Measurements from ENCODE around the gene TSPAN6.
A peak's percentile ranks its signal among the peaks of the same experiment; 100 is the strongest.

TSPAN6 gene, protein sequence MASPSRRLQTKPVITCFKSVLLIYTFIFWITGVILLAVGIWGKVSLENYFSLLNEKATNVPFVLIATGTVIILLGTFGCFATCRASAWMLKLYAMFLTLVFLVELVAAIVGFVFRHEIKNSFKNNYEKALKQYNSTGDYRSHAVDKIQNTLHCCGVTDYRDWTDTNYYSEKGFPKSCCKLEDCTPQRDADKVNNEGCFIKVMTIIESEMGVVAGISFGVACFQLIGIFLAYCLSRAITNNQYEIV

DNA sequence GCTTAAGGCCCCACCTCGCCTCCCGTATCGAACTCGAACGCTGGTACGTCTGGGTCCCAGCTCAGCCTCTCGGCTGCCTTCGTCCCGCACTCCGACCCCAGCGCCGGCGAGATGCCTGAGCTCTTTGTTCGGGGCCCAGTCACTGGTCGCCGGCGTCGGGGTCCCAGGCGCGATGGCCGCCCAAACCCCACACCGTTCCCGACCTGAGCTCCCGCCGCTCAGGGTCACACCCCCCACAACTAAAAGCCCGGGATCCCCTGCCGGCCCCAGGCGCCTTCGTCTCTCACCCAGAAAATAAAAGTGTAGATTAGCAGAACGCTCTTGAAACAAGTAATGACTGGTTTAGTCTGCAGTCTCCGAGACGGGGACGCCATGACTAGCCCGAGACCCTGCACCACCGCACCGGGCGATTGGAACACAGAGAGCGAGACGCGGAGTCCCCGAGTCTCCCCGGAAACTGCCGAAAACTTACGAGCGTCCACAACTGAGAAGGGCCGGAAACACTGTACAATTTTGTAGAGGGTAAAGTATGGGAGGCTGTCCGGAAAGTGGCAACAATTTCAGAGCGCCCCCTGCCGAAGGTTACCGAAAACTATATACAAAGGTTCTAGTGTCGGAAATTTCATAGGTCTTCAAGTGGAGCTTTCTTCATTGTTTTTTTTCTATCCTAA is at the start of gene TSPAN6:
Gene TSPAN6, minus strand, starts transcription at position 486 of the 671 bp plus-strand sequence. Its CDS starts 112 bp downstream, at position 374.
- peak; percentile 12 to 68 (median 54) for DNase-seq

DNA sequence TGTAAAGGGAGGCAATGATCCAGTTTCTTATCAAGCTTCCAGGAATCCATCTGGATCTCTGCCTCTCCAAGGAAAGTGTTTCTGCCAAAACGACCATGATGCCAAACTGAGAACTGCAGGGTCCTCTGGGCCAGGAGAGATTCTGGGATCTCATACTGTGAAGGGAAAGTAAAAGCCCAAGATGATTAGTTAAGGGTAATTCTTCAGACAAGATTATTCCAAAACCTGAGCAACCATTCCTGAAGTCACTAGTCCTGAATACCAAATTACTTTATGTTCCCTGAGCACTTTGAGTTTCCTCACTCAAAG is 49.3 kb upstream of the TSPAN6 start:
- DNase-seq: no peak

DNA sequence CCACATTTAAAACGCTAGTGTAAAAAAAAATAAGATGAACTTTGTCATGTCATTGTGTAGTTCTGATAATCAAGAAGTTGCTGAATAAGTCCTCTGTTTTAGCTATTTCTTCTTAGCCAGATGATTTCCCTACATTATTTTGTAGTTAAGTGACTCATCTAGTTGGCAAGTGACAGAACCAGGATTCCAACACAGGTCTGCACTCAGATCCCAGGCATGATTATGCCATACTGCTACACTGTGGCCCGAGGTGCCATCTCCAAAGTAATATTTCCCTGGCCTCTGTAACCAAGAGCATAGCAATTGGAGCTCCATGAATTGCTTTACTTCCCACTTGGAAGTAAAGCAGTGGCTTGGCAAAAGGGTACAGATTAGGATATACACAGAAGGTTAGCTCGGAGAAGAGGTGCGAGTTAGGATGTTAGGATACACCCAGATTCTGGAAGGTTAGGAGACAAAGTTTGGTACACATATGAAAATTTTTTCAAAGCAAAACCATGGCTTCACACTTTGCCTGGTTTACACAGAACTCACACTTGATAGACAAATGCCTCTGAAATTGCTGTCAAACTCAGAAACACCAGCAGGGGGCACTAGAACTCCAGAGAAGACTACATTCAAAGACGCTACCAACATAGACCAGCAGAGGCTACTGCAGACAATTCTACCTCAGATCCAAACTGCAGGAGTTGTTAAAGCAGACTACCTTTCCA is 48.8 kb upstream of the TSPAN6 start:
- peak; percentile 1 to 24 (median 14) for DNase-seq

DNA sequence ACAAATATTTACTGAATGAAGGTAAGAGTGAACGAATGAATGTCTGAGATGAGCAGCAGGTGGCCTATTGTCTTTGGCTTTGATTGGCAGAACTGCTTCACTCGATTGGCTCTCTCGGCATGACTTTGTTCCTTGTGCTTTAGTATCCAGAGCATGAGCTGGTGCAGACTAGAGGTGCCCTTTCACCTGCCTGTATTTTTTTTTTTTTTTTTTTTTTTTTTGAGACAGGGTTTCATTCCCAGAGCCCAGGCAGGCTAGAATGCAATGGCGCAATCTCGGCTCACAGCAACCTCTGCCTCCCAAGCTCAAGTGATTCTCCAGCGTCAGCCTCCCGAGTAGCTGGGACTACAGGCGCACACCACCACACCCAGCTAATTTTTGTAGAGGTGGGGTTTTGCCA is 46.3 kb upstream of the TSPAN6 start:
- no peak for DNase-seq

DNA sequence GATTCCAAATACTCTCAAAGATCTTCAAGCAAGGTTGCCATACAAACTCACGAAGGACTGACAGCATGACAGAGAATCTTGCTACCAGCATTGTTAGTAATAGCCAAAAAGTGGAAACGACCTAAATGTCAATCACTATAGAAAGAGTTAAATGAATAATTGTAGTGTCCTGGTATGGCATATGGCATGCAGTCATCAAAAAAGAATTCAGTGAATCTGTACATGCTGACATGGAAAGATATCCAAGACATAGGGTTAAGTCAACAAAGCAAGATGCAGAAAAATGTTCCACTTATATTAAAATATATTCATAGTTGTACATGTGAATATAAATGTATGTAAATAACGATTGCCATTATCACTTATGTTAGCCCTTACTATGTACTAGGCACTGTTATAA is 45.0 kb upstream of the TSPAN6 start:
- DNase-seq: no peak

DNA sequence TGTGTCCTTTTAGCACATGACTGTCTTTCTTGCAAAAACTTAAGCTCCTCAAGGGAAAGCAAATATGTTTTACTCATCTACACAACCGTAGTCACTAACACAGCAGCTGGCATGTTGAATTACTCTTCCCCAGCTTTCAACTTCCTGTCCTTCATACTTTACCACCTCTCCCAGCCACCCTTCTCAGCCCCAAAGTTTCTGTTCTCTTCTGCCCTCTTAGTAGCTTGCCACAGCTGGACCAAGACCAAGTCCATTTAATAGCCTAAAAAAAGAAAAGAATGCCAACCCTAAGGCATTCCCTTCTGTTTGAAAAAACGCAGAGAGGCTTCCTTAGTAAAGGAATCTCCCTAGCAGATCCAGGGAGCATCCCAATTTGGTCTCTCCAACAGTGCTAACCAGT is 44.1 kb upstream of the TSPAN6 start:
- no peak for DNase-seq

DNA sequence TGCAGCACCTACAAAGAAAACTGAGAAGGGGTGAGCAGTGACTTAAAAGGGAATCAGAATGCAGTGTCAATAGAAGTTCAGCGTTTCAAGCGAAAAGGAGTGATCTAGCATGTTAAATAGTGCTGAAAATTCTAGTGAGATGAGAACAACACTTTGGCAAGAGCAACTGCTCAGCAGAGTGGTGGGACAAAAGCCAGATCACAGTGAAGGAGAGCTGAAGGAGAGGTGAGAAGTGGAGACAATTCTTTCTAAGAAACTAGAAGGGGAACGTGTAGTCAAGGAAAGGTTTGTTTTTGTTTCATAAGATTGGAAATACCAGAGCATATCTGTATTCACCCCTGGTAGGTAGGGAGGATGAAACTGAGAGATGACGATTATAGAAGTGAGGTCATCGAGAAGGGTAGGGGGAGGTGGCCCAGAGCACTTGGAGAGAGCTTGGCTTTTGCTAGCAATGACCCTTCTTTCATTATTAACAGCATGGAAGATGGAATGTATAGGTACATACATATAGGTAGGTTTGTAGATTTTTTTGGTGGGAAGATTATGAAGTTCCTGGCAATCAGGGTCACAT is 41.1 kb upstream of the TSPAN6 start:
- DNase-seq: no peak

DNA sequence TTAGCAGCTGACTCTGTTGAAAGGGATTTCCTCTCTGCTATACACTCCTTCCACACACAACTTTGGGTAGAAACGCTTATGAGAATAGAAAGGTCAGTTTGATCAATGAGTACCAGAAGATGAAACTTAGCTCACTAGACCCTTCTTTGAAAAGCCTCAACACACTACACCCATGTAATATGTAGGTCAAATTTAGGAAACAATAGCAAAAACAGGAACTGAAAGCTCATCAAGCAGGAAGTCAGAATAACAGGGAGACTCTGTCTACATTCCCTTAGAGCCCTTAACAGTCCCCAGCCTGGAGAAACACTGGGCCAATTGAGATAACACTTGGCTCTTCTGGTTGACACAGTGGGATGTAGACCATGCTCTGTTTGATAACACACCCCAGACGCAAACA is 38.1 kb upstream of the TSPAN6 start:
- no peak for DNase-seq

DNA sequence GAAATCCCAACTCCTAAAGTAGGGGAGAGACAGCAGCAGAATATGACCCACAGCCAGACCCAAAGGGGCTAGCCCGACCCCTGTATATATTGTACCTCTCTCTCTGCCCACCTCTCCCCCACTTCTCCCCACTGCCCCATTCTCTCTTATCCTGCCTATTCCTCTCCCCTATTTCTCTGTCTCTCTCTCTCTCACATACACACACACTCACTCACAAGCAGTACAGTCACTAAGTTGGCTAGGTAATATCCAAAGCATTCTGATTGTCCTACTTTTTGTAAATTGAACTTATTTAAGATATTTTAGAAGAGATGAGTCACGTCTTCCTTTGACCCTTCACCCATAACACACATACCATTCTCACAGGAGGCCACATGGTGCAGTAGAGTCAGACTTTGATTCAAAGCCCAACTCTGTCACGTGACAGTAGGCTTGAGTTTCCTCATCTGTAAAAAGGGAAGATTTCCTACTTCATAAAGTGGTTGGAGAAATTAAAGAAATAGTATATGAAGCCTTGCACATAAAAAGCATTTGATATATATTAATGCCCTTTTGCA is 36.9 kb upstream of the TSPAN6 start:
- DNase-seq: no peak

DNA sequence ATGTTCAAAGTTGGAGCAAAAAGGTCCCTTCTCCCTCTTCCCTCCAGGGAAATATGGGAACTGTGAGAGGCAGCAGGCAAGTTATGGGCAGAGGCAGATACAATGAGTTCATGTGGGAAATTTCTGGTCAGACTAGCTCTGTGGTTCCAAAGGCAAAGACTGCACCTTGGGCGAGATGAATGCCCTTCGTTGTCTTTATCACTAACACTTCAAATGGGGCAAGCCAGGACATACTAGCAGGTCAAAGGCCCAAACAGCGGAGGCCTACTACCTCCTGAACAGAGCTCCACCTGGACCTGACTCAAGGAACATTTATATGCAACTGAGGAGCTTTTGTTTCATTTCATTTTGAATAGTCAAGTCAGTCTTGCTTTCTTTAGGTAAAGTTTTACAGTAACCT is 36.4 kb upstream of the TSPAN6 start:
- DNase-seq: no peak

DNA sequence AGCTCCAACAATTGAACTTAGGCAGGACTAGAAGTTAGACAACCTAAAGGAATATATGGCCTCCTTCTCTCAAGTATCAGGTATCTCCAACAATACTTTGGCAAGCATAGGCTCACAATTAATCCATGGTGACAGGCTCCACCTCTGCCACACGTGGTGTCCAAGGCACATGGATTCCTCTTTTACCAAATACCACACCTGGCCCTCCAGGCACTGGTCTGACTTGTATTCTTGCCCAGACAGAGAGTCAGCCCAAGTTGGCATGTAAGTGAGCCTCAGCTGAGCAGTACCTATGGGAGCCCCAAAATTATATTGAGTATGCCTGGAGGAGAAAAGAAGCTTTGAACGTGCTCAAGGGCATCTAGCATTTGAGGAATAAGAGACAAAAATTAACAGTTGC is 27.0 kb upstream of the TSPAN6 start:
- DNase-seq: no peak

DNA sequence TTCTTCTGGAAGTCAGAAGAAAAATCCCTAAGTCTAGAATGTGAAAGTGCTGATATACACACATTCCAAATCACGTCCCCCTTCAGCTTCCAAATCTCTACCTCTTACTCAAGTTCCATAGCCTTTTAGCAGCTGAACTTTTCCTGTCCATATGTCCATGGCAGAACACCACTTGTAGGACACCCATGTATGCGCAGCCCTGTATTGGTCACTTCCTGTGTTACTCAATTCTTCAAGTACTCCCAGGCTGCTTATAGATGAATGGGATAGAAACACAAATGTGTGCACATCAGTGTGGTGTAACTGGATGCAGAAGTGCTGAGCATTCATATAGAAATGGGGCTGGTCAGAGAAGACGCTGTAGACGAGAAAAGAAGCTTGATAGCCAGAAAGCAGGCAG is 26.2 kb upstream of the TSPAN6 start:
- DNase-seq: no peak

DNA sequence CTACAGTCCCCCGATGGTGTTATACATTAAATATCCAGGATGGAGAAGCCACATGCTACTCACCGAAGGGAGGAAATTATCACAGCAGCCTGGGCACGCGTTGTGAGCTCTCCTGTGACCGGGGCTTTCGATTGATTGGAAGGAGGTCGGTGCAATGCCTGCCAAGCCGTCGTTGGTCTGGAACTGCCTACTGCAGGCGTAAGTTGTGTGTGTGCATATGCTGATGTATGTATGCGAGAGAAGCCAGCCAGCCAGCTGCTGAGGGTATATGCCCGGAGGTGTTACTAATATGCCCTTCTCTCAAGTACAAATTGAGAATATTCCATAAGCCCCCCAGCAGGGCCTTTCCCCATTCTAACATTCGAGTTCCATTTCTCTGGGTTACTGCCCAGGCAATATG is 25.6 kb upstream of the TSPAN6 start:
- no peak for DNase-seq

DNA sequence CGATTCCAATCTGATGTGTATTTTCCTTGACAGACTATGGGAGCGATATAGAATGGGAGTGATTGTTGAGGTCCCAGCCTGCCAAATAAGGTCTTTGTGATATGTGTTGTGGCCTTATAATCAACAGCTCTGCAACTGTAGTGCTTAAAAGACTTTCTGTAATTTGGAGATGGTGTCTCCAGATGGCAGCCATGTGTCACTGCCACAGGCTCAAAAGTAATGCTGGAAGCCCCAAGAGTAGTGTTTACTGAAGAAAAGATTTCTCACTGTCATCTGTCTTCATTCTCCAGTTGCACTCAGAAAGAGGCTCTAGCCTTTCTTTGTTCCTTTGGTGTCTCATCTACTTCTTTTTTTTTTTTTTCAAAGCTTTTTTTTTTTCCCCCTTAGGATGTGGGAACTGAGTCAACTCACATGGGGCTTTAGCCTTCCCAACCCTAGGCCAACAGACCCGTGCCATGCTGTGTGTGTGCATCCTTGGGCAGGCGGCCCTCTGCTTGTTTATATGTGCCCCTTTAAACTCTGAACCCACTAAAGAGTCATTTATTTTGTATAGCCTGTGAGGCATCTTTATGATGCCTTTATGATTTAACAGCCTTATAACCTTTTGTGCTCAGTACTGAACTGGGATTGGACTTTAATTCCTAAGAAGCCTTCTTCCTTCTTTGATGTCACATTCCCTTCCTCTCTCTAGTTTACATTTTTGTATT is 23.0 kb upstream of the TSPAN6 start:
- DNase-seq: no peak

DNA sequence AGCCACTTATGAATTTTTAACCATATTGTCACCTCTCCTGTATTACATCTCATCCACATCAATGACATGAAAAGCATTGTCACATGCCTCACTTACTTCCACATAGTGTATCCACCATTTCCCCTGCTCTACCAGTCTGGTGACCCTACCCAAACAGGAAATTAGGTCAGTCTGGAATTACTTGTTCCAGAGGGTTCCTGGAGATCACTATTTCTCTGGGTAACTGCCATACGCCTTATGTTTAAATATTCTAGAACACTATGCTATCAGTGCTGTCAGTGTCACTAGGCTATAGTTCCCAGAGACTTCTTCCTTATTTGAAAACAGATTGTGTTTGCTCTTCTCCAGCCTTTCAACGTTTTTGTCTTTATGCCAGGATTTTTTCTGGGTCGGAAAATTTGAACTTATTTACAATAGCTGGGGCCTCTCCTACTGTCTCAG is 22.4 kb upstream of the TSPAN6 start:
- DNase-seq: no peak

DNA sequence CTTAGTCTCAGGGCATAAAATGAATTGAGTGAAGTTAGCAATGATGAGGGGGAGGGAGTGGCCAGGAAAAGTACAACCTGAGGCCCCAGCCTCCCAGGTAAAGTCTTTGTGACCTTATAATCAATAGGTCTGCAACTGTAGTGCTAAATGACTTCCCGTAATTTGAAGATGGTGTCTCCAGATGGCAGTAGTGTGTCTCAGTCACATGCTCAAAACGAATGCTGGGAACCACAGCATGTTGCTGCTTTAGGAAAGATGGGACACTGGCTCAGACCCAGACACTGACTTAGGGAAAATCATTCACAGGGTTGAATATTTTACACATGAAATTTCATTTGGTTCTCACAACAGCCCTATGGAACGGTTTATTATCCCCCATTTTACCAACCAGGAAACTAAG is 17.7 kb upstream of the TSPAN6 start:
- DNase-seq: no peak

DNA sequence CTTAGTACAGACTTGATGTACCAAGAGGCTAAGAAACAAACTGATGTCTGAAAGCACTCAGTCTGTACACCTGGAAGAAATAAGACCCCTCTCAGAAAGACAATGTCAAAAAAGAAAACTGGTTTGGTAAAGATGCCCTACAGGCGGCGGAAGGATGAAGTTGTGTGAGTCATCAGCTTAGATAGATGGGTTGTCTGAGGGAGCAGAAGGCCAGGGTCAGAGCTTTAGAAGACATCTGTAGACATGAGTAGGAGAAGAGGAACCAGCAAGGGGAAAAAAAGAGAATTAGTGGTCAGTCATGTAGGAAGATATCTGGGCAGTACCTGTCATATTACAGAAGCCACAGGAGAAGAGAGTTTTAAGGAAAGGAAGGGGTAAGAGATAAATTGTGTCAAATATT is 15.7 kb upstream of the TSPAN6 start:
- DNase-seq: no peak

DNA sequence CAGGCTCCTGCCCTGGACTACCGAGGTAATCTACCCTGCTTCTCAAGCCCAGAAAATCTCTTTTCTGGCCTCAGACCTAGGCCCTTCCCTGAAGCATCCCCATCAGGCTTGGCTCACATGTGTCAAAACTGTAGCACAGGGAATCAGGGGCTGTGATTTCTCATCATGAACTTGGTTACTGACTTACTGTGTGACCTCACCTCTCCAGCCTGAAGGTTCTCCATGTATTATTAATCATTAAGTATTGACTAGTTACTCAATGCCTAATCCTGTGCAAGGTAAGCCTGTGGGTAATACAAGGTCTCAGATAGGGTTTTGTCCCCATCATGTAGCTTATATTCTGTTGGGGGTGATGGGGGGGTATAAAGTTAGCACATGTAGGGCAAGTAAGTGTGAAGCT is 14.2 kb upstream of the TSPAN6 start:
- no peak for DNase-seq

DNA sequence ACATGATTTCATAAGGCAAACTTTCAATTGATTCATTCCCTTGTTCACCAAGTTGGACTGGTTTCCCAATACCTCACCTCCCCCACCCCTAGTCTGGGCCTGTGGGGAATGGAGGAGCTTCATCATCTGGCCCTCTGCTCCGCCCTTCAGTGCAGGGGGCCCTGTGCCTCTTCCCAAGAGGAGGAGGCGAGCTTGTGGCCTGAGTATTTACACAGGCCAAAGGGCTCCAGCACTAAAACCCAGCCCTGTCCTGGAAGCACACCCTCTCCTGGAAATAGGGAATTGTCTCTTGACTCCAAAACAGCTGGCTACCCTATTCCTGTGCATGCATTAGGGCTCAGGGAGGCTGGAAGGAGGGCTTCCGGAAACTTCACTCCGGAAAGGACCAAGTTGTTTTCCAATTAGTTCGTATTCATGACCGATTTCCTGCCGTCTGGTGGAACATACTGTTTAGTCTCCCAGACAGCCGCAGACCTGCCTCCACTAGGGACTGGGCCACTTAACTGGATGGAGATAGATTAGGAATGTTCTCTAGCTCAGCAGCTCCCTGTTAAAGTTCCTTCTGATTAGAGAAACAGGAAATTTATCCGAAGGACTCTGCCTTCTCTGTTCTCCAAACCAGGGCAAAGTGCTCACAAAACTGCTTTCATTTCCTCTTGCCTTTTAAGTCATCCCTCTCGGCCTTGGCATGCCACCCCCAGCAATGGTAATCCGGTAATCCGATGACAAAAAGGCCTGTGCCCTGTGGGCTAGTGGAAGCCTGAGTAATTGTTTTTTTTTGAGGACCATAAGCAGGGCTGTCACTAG is 13.1 kb upstream of the TSPAN6 start:
- no peak for DNase-seq

DNA sequence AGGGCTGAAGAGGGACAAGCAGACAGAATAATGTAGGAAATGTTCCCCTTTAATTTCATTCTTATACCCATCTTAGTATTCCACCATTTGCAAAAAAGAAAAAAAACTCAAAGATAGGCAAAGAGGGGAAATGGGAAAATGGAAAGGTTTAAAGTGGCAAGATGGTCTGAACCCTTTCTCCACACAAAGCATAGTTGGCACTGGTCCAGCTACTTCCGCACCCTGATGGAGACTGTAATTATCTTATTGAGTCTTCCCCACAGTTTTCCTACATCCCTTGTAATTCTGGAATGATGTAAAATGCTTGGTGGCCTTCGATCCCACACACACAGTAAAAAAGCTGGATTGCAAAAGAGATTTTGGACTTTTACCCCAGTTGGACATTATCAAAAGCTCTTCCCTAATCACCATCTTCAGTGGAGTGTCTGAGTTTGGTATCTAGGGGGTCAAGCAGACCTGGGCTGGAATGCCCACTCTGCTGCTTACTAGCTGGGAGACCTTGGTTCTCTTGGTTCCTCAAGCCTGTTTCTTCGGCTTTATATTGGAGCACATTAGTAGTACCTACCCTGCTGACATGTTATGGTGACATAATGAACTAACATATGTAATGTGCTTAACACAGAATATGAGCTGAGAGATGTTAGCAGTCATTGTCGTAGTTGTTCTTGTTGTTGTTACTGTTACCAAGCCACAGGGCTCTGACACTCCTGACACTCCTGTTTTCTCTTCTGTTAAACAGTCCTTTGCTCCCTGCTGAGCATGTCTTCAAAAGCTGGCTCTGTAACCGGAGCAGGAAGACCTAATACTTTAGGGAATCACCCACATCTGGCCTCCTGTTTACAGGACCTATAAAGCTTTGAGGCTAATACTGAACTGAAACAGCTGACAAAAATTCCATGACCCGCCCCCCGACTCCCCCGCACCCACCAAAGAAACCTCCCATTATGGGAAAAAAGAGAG is 12.1 kb upstream of the TSPAN6 start:
- no peak for DNase-seq

DNA sequence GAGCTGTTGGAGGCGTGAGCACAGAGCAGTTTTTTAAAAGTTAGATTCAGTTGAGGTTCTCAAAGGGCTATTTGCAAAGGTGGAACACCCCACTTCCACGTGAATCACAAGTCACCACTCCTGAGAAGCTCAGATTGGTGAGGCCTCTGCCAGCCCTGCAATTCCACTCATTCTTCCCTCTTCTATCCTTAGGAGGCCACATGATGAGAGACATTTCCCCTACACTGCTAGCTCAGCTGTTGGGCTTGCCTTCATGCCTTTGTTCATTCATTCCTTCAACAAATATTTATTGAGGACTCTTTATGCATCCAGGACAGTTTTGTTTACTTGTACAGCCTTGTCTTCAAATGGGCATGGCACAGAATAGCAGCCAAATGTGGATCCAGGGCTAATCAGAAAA is 11.1 kb upstream of the TSPAN6 start:
- DNase-seq: no peak
